Measurements from ENCODE around the gene FBXO15.
A peak's percentile ranks its signal among the peaks of the same experiment; 100 is the strongest.

FBXO15 gene

DNA sequence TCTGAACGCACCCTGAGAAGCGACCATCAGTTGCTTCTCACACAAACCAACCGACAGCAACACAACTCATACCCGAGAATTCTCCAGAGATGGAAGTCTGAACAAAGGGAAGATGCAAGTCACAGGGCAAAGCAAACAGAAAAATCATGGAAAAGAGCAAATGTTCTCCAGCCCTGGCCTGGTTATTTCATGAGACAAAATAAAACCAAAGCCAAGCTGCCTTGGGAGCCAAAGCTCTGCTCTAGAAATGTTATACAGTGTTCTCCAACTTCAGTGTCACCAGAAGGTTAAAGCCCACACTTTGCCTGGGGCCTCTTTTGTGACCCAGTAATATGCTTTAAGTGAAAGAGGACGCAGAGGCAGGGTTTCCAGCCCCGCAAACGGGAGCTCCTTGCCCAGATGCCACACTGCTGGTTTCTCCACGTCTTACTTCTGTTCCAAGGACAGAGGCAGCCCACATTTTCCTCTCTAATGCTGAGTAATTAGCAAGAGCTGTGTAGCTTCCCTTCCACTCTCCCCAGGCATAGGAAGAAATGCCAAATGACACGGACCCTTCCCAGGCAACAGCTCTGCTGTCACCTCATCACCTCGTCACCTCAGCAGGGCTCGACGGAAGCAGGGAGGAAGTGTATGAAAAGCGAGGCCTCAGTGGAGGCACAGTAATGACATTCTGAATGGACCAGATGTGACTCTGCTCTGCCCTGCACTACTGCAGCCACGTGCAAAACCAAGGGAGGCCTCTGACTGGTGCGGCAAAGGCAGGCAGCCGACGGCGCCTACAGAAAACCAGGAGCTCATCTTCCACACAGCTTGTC lies 64.7 kb downstream of the FBXO15 start:
- Histone ChIP-seq H4K91ac (ENCODE audit: low read depth, low read length, poor library complexity) (no peak overlapping the region), H3K18ac (ENCODE audit: low read length) (no peak overlapping the region), H3K27me3 (ENCODE audit: control insufficient read depth in 3 of 3, insufficient read depth in 3 of 3, low read depth in 1 of 3, low read length in 3 of 3) (peaks cover 0 to 6% (median 0%) of the 10 kb centered on the region in 3 experiments), H3K14ac (ENCODE audit: low read length) (no peak overlapping the region), H2BK5ac (ENCODE audit: low read length) (no peak overlapping the region), H3K79me1 (ENCODE audit: low read depth, low read length) (no peaks in the 10 kb centered on the region), H2AFZ (ENCODE audit: low read length) (peak overlapping the region; percentile 77), H3K9me3 (replicated peaks in 1 of 2; ENCODE audit: control insufficient read depth in 2 of 2, insufficient read depth in 1 of 2, low read depth in 1 of 2, low read length in 2 of 2) (peaks cover 0 to 1% of the 10 kb centered on the region in 2 donors), H2BK120ac (ENCODE audit: low read depth, low read length) (no peak overlapping the region), H2AK5ac (ENCODE audit: low read depth, low read length) (no peak overlapping the region), H3K4me1 (ENCODE audit: control insufficient read depth in 2 of 2, insufficient read depth in 1 of 2, low read depth in 1 of 2, low read length in 2 of 2) (peaks cover 2 to 4% of the 10 kb centered on the region in 2 donors), H4K8ac (ENCODE audit: low read depth, low read length) (peak overlapping the region; percentile 58), H3K27ac (replicated peaks; ENCODE audit: low read length) (no peak overlapping the region), H3K23ac (ENCODE audit: low read depth, low read length, poor library complexity) (no peak overlapping the region), H3K9ac (ENCODE audit: low read depth, low read length, poor library complexity) (no peak overlapping the region), H3K4ac (ENCODE audit: low read length) (no peak overlapping the region), H2BK15ac (ENCODE audit: low read length) (no peak overlapping the region), H2BK12ac (ENCODE audit: low read length) (no peak overlapping the region), H3K36me3 (replicated peaks in 1 of 2; ENCODE audit: control insufficient read depth in 2 of 2, insufficient read depth in 2 of 2, low read length in 2 of 2) (no peaks in the 10 kb centered on the region), H3K4me3 (ENCODE audit: low read length in 2 of 2) (peak overlapping the region in 1 of 2 donors; percentile 0), H3K4me2 (ENCODE audit: insufficient read depth, low read length, poor library complexity, severe bottlenecking) (no peak overlapping the region)
- no peak for DNase-seq (ENCODE audit: low spot score)
- no CpG with 5 or more reads among the region's 18 CpGs for WGBS, 2 donors (ENCODE audit: extremely low coverage in 2 of 2, insufficient read length in 2 of 2, insufficient replicate concordance in 1 of 2)

DNA sequence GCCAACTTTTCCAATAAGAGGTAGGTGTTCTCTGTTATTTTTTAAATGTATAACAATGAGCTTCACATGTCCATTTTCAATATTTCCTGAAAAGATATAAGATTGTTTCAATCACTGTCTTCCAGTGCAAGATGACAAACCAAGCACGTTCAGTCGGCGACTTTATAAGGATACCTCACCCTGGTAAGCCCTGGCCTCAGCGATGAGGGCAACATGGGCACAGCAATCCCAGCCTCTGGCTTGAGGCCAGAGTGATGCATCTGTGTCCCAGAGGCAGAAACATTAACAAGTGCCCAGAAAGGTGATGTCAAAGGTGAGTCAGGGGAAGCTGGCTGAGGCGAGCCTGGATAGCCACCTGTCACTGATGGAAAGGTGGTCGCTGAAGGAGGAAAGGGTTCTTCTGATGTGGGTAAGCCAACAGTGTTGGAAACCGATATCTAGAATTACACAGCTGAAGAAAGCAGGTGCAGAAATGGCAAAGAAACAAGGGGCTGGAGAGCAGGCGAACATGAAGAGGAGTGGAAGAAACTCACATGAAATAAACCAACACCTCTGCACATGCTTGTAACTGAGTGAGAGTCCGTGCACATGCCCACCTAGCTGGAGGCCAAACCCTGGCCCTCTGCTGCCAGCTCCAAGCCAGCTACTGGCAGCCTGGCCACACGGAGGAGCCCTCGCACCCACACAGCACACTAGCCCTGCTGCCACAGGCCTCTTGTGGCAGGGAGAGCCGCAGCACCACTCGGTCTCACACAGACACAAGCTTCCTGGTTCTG lies 65.5 kb downstream of the FBXO15 start:
- H2BK15ac ChIP-seq (ENCODE audit: low read length) = no peak overlapping the region
- H4K8ac ChIP-seq (ENCODE audit: low read depth, low read length) = no peak overlapping the region
- no peak overlapping the region for H3K9ac ChIP-seq (ENCODE audit: low read depth, low read length, poor library complexity)
- H2AFZ ChIP-seq (ENCODE audit: low read length) = peak overlapping the region; percentile 77
- peaks cover 0 to 6% (median 0%) of the 10 kb centered on the region in 3 experiments for H3K27me3 ChIP-seq (ENCODE audit: control insufficient read depth in 3 of 3, insufficient read depth in 3 of 3, low read depth in 1 of 3, low read length in 3 of 3)
- H3K18ac ChIP-seq (ENCODE audit: low read length) = no peak overlapping the region
- no peak overlapping the region for H3K4ac ChIP-seq (ENCODE audit: low read length)
- H3K4me1 ChIP-seq (ENCODE audit: control insufficient read depth in 2 of 2, insufficient read depth in 1 of 2, low read depth in 1 of 2, low read length in 2 of 2) = peaks cover 2 to 4% of the 10 kb centered on the region in 2 donors
- H3K36me3 ChIP-seq (replicated peaks in 1 of 2; ENCODE audit: control insufficient read depth in 2 of 2, insufficient read depth in 2 of 2, low read length in 2 of 2) = no peaks in the 10 kb centered on the region
- H3K23ac ChIP-seq (ENCODE audit: low read depth, low read length, poor library complexity) = no peak overlapping the region
- no peak overlapping the region for H4K91ac ChIP-seq (ENCODE audit: low read depth, low read length, poor library complexity)
- no peak overlapping the region for H3K27ac ChIP-seq (replicated peaks; ENCODE audit: low read length)
- peaks cover 0 to 1% of the 10 kb centered on the region in 2 donors for H3K9me3 ChIP-seq (replicated peaks in 1 of 2; ENCODE audit: control insufficient read depth in 2 of 2, insufficient read depth in 1 of 2, low read depth in 1 of 2, low read length in 2 of 2)
- peak; percentile 8 for DNase-seq (ENCODE audit: low spot score)
- H2BK5ac ChIP-seq (ENCODE audit: low read length) = no peak overlapping the region
- no peak overlapping the region for H2BK120ac ChIP-seq (ENCODE audit: low read depth, low read length)
- WGBS, 2 donors (ENCODE audit: extremely low coverage in 2 of 2, insufficient read length in 2 of 2, insufficient replicate concordance in 1 of 2) = no CpG with 5 or more reads among the region's 13 CpGs
- H3K4me2 ChIP-seq (ENCODE audit: insufficient read depth, low read length, poor library complexity, severe bottlenecking) = no peak overlapping the region
- no peak overlapping the region for H2BK12ac ChIP-seq (ENCODE audit: low read length)
- no peak overlapping the region for H3K4me3 ChIP-seq (ENCODE audit: low read length in 2 of 2)
- no peak overlapping the region for H3K14ac ChIP-seq (ENCODE audit: low read length)
- no peak overlapping the region for H2AK5ac ChIP-seq (ENCODE audit: low read depth, low read length)
- no peaks in the 10 kb centered on the region for H3K79me1 ChIP-seq (ENCODE audit: low read depth, low read length)

DNA sequence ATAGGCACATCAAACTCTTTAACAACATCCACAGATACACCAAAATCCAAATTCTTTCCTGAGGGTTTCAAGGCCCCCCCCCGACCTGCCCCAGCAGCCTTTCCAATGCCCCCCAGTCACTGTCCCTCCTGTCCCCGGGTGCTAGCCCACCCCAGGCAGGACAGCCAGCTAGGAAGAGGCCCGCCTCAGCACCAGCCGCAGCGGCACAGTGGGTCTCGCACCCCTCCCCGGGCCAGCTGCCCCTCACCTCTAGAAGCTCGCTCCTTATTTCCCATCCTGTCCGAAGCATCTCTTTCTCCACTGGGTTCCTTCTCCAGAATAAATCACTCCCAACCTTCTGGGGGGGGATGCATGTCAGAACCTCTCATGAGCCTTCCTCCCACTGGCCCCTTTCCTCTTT lies 69.4 kb downstream of the FBXO15 start:
- H3K27ac ChIP-seq (replicated peaks; ENCODE audit: low read length) = no peak overlapping the region
- no peak overlapping the region for H3K4me2 ChIP-seq (ENCODE audit: insufficient read depth, low read length, poor library complexity, severe bottlenecking)
- H3K9me3 ChIP-seq (replicated peaks in 1 of 2; ENCODE audit: control insufficient read depth in 2 of 2, insufficient read depth in 1 of 2, low read depth in 1 of 2, low read length in 2 of 2) = peaks cover 0 to 1% of the 10 kb centered on the region in 2 donors
- H3K27me3 ChIP-seq (ENCODE audit: control insufficient read depth in 3 of 3, insufficient read depth in 3 of 3, low read depth in 1 of 3, low read length in 3 of 3) = peaks cover 0 to 3% (median 0%) of the 10 kb centered on the region in 3 experiments
- H3K18ac ChIP-seq (ENCODE audit: low read length) = no peak overlapping the region
- H4K91ac ChIP-seq (ENCODE audit: low read depth, low read length, poor library complexity) = no peak overlapping the region
- H4K8ac ChIP-seq (ENCODE audit: low read depth, low read length) = no peak overlapping the region
- no peak overlapping the region for H2BK120ac ChIP-seq (ENCODE audit: low read depth, low read length)
- H2BK5ac ChIP-seq (ENCODE audit: low read length) = no peak overlapping the region
- no peaks in the 10 kb centered on the region for H3K79me1 ChIP-seq (ENCODE audit: low read depth, low read length)
- H2AFZ ChIP-seq (ENCODE audit: low read length) = no peak overlapping the region
- H3K9ac ChIP-seq (ENCODE audit: low read depth, low read length, poor library complexity) = no peak overlapping the region
- H2BK15ac ChIP-seq (ENCODE audit: low read length) = no peak overlapping the region
- no peak overlapping the region for H3K4ac ChIP-seq (ENCODE audit: low read length)
- no CpG with 5 or more reads among the region's 9 CpGs for WGBS, 2 donors (ENCODE audit: extremely low coverage in 2 of 2, insufficient read length in 2 of 2, insufficient replicate concordance in 1 of 2)
- no peak overlapping the region for H3K4me3 ChIP-seq (ENCODE audit: low read length in 2 of 2)
- peaks cover 0 to 3% of the 10 kb centered on the region in 2 donors for H3K4me1 ChIP-seq (ENCODE audit: control insufficient read depth in 2 of 2, insufficient read depth in 1 of 2, low read depth in 1 of 2, low read length in 2 of 2)
- no peaks in the 10 kb centered on the region for H3K36me3 ChIP-seq (replicated peaks in 1 of 2; ENCODE audit: control insufficient read depth in 2 of 2, insufficient read depth in 2 of 2, low read length in 2 of 2)
- H2AK5ac ChIP-seq (ENCODE audit: low read depth, low read length) = no peak overlapping the region
- H3K14ac ChIP-seq (ENCODE audit: low read length) = no peak overlapping the region
- H3K23ac ChIP-seq (ENCODE audit: low read depth, low read length, poor library complexity) = no peak overlapping the region
- no peak for DNase-seq (ENCODE audit: low spot score)
- no peak overlapping the region for H2BK12ac ChIP-seq (ENCODE audit: low read length)

Measured in neuronal stem cell (in vitro differentiated cells).